ENCODE measurements around the gene ZNF574.

ZNF574 gene

DNA sequence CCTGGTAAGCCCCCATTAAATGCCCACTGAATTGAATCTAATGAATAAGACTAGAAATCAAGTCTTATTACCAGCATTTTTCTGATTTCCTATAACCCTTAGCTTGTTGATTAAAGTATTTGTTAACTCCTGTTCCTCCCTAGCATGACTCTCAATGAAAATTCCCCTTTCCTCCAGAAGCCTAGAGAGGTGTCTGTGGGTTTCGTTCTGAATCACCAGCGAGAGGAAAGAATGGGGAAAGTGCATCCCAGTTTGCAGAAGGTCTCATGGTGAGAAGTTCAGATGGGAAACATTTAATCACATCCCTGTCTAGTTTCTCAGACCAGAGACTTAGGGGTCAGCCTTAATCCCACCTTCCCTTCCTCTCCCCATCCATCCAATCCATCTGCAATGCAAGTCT, 29.4 kb downstream of the ZNF574 start:
- DNase-seq: no peak

DNA sequence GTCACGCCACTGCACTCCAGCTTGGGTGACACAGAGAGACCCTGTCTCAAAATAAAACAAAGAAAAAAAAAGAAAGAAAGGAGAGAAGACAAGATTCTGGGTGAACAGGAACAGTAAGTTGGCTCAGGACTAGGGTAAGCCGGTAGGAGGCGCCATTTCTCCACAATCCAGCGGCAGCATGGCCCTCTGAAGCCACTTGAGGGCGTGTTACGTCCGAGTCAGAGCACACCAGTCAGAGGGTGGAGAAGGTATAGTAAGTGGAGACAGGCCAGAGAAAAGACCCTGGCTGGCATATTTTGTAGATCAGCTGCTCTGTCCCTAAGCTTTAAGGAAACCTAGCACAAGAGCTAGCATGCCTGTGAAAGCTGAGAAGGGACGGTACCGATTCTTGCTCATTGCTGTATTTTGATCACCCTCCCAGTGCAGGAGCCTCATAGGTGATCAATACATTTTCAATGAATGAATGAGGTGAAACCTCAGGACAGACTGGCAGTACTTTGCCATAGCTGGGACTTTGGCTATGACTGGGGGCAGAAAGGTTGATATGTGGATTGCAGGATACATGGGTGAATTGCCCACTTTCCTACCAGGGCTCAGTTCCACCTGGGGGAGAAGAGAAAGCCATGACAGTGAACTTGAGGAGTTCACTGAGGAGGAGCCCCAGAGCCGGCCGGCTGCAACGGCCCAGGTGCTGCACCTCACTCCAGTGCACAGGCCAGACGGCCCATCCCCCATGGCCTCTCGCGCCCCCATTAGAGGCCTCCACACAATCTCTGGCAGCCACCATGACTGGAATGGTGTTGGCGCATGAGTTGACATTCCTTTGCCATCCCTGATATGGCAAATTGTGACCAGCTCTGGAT, 32.8 kb downstream of the ZNF574 start:
- peak; percentile 88 to 90 for DNase-seq

DNA sequence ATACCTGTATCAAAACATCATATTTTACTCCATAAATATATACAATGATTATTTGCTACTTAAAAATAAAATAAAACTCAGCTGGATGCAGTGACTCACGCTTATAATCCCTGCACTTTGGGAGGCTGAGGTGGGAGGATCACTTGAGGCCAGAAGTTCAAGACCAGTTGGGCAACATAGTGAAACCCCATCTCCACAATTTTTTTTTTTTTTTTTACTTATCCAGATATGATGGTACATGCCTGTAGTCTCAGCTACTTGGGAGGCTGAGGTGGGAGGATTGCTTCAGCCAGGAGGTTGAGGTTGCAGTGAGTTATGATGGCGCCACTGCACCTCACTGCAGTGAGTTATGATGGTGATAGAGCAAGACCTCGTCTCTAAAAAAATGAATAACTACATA, 33.9 kb downstream of the ZNF574 start:
- DNase-seq: no peak

DNA sequence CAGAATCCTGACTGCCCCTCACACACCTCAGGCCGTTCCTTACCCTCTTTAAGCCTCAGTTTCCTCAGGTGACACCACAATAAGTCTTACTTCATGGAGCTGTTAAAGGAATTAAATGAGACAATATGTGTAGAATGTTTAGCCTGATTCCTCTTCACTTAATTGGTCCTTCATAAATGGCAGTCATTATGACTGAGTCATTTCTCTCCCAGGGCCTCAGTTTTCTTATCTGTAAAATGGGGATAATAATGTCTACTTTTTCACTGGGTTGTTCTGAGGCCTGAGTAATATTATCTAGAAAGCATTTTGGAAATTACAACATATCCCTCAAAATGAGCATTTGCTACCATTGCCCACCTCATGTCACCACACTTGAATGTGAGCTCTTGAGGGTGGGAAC, 34.7 kb downstream of the ZNF574 start:
- no peak for DNase-seq

DNA sequence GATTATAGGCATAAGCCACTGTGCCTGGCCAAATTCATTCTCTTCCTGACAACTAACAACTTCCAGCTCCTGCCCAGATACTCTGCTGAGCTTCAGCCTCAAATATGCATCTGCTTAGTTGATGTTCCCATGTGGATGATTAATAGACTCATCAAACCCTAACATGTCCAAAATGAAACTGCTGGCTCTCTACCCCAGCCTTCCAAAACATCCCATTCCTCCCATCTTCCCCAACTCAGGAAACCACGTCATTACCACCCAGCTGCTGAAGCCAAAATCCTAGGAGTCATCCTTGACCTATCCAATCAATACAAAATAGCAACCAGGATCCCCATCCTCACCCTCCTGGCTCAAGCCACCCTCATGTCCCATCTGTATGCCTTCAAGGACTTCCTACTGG, 35.4 kb downstream of the ZNF574 start:
- no peak for DNase-seq

DNA sequence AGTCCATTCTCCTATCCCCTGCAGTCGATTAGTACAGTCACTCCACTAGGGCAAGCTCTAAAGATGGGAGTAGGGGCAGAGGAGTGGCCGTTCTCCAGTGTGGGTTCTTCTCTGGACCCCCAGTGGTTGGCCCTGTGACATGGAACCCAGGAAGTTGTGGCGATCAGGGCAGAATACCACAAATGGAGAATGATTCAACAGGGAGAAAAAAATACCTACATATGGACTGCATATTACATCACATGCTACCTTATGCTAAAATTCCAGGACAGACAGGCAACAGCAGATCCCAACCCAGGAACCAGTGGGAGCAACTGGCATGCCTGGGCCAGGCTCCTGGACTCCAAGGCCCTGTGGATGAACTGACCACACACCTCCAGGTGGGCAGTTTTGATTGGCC, 35.8 kb downstream of the ZNF574 start:
- no peak for DNase-seq

DNA sequence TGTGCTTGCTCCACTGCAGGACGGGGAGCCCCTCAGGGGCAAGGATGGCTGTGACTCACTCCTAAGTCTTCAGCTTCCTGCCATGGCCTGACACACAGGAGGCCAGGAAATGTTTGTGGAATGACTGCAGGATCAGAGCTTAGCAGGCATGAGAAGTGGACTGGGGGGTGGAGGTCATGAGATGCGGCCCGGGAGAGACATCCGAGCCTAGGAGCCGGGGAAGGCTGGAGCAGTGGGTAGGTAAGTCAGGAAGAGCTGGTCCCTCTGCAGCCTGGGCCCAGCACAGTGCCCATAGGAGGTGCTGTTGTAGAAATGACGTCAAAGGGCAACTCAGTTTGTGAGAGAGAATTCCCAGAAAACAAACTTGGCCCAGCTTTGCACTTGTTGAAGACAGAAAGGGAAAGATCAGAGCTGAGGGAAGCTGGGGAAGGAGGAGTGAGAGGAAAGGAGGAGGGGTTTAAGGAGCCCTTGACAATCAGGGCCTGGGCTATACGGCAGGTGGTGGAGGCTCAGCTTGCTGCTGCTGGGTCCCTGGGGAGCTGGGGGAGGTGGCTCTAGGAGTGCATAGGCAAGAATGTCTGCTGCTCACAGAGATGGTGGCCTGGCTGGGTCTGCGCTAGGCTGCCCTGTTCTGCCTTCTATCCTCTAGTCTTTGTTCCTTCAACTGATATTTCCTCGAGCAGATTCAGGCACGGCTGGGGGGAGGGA, 37.8 kb downstream of the ZNF574 start:
- peak in 1 of 2 donors; percentile 67 for DNase-seq

DNA sequence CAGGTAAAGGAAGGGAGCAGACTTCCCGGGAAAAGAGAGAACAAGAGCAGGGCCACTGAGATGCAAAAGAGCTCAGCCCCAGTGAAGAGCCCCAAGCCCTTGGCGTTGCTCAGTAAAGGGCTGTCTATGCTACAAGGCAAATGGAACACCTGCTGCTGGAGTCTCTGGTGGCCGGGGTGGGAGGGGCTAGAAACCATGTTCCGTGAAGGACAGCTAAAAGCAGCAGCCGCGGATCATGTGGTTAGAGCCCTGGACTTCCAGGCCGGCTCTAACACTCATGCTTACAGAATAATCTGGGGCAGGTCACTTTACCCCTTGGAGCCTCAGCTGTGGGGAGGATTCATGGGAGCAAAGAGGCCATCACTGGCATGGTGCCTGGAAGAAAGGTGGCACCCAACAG, 38.4 kb downstream of the ZNF574 start:
- DNase-seq: peak in 1 of 2 donors; percentile 25

DNA sequence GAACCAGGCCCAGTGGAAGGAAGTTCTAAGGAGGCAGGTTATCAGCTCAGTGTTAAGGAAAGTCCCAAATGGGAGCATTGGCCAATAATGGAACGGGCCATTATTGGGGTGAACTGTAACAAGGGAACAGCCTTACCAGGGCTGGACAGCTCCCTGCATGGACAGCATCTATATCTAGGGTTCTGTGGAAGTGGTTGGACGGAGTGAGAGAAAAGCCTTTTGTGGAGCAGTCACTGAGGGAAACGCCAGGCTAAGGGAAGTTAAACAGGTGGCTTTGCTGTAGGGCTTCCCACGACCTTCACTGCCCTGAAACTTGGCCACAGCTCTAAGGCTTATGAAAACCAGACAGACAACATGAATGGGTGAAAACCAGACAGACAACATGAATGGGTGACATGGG, 39.3 kb downstream of the ZNF574 start:
- DNase-seq: no peak

DNA sequence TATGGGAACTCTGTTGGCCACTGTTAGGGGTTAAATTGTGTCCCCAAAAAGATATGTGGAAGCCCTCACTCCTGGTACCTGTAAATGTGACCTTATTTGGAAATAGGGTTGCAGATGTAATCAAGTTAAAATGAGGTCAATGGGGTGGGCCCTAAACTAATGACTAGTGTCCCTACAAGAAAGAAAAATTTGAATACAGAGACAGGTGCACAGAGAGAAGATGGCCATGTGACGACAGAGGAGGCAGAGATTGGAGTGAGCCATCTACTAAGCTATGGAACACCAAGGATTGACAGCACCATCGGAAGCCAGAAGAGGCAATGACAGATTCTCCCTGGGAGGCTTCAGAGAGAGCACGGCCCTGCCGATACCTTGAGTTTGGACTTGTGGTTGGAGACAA, 39.7 kb downstream of the ZNF574 start:
- no peak for DNase-seq

DNA sequence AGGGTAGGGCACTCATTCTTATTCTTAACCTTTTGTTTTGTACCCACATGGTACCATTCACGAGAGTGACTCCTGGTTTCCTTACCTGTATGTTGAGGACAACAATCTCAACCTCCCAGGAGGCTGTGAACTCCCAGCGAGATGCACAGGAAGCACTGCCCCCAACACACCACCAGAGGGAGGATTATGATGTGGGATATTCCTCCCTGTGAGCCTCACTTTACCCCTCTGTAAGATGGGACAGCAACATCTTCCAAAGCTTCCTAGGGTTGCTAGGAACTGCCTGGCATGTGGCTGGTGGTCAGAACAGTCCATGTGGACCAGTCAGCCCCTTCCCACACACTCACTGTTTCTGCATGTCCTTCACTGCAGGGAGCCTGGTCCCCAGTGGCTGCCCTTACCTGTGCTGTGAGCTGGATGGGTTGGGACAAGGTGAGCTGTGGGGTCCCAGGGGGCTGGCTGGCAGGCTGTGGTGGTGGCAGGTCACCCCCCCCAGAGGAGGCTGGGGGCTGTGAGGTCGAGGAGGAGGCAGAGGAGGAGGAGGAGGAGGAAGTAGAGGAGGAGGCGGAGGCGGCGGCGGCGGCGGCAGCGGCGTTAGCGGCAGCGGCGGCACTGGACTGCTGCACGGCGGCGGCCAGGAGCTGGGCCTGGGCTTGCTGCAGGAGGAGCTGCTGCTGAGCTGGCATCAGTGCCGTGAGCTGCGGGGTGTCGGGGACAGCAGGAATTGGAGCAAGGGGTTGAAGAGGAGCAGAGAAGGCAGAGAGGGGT, 40.5 kb downstream of the ZNF574 start:
- DNase-seq: no peak

DNA sequence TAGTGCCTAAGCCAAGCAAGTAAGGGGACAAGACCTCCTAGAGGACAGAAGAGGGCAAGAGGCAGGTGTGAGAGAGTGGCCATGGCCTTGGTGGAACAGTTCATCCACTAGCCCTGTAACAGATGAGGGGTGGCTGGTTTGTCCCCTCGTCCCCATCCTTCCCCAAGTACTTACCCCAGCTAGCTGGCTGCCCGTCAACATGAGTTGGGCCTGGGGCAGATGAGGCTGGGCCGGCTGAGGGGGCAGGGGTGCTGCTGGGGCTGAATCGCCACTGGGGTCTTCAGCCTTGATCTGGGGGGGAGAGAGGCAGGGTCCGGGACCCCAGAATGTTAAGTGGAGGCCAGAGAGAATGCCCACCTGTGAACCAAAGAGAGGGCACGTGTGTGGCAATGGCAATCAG, 41.1 kb downstream of the ZNF574 start:
- DNase-seq: no peak

DNA sequence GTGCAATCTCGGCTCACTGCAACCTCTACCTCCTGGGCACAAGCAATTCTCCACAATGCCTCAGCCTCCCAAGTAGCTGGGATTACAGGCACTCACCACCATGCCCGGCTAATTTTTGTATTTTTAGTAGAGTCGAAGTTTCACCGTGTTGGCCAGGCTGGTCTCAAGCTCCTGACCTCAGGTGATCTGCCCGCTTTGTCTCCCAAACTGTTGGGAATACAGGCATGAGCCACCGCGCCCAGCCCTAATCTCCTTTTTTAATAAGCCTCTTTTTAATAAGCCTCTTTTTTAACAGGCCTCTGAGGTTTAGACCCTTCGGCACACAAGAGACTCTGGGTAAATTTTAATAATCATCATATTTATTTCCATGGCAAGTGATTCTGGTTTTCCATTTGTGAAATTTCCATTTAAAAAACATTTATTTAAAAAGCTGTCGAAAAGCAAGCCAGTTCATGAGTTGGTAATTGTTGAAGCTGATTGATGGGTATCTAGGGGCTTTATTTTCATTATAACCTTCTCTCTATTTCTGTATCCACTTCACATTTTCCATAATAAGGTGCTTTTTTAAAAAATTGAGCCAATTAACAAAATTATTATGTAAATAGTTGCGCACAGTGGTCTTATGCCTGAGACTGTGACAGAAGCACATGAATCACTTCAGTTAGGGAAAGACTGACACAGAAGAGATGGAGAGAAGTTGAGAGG, 44.5 kb downstream of the ZNF574 start:
- DNase-seq: no peak

DNA sequence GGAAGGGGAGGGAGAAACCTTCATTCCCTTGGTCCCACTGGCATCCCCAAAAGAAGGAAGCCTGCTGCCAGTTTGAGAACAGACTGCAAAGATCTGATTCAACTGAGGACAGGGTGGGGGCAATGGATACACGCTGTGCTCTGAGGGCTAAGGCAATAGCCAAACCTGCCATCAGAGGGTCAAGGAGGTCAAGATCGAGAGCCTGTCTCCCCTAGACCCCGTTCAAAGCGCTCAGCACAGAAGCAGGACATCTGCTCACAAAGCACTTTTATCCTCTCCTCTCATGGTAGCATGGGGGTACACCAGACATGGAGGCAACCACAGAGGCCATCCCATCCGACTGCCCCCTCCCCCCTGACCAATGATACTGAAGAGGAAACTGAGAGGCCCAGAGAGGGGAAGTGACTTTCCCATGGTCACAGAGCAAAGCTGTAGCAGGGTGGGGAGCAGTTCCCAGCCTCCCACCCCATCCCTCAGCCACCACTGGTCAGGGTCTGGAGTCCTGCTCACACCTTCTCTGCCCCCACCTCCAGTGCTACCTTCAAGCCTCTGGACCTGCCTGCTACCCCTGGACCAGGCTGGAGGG, 45.2 kb downstream of the ZNF574 start:
- DNase-seq: peak in 1 of 2 donors; percentile 36

DNA sequence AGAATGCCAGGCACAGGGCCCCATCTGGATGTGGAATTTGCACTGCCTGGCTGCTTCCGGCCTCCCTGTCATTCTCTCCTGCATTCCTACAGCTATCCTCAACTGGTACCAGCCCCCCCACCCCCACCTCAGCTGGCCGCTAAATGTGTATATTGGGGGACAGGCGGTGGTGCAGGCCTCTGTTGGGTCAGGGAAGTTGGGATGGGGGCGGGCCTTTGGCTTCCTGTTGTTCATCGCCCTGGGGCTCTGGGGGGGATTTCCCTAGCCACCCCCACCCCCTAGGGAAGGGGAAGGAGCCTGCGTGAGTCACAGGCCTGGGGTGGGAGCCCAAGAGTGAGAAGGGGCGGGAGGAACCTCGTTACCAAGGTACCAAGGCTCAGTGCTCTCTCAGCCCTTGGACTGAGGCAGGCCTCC, 45.7 kb downstream of the ZNF574 start:
- peak; percentile 82 to 88 for DNase-seq

DNA sequence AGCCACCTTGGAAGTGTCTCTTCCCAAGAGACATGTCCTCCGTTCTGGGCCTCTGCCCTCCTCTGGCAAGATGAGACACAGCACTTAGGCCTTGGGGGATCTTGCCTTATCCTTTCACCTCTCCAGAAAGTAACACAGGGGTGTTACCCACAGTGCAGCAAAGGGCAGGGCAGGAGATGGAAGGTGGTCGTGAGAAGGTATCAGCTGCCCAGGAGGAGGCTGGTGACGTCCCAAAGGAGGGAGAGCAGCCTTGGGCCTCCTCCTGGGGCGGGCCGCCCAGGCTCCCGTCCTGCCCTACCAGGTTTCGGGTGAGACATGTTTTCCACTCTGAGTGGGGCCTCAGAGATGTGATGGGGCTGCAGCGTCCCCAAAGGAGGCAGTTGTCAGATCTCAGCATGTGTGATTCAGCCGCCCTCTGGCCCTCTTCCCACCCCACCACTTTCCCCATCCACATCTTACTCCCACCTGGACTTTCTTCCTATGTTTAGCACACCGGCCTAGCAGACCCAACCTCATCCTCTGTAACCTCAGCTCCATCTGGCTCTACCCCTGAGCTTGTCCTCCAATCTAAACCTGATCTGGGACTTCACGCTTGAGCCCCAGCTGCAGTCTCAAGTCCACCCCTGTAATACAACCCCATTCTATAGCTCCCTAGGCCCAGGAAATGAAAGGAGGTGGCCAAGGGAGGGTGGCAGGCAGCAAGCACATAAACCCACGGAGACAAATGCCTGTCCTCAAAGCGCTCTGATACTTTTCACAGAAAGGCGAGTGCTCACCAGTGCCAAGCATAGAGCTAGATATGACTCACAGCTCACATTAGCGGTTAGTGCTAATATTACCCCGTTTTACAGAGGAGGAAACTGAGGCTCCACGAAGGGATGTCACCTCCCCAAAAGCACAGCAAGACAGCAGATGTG, 47.0 kb downstream of the ZNF574 start:
- DNase-seq: peak in 1 of 2 donors; percentile 31

DNA sequence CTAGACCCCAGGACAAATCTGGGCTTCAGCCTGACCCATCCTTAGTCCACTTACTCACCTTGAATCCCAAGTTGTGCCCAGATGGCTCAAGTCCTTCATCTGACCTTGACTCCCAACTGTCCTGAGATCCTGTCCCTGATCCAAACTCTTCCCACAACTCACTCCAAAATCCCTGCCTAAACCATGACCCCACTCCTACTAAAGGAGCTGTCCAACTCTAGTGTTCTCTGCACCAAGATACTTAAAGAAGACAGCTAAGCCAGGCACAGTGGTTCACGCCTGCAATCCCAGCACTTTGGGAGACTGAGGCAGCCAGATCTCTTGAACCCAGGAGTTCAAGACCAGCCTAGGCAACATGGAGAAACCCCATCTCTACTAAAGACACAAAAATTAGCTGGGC, 47.8 kb downstream of the ZNF574 start:
- DNase-seq: no peak

DNA sequence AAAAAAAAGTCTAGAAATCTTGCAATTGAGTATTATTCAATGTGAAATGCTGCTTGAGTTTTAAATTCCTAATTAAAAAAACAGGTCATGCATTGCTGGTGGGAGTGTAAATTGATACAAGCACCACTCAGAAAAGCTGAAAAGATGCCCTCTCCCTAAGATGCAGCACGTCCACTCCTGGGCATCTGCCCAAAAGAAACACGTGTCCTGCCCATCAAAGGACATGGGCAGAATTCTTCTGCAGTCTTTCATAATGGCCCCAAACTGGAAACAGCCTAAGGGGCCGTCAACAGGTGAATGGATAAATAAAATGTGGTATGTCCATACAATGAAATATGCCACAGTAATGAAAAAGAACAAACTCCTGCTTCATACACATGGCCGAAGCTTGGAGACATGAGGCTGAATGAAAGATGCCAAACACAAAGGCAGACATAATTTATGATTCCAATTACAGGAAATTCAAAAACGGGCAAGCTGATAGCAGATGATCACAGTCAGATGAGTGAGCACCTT, 48.5 kb downstream of the ZNF574 start:
- DNase-seq: no peak

DNA sequence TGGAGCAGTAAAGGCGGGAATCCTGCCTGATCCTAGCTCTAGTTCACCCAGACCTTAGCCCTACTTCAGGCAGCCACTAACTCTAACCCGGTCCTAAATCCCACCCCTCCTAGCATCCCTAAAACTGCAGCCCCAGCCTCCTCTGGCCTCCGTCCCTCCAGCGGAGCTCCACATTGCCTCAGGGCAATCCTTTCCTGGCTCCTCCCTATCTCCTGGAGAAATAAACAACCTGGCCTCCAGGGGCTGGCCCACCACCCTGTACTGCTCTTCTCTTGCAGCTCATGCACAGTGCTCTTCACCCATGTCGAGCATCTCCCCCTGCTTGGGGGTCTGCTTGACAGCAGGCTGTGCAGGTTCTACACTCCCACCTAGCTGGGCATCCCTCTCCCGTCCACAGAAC, 49.6 kb downstream of the ZNF574 start:
- DNase-seq: no peak

DNA sequence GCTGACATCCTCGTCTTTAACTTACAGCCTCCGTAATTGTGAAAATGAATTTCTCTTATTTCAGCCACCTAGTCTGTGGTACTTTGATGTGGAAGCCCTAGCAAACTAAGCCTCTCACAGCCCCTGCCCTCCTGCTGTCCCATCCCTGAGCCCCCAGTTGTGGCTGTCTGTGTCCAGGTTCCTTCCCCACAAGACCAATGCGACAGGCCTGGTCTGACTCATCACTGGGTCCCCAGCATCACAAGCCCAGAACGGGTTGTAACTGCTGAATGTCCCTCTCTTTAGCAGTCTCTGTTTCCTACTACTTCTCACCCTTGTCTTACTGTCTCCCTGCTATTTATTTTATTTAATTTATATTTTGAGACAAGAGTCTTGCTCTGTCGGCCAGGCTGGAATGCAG, 50.6 kb downstream of the ZNF574 start:
- peak in 1 of 2 donors; percentile 26 for DNase-seq

Data from CD4-positive, alpha-beta T cell treated with Interleukin-1 beta for 1 hour (primary cell).